Measurements from ENCODE around the gene ADCYAP1.

DNA sequence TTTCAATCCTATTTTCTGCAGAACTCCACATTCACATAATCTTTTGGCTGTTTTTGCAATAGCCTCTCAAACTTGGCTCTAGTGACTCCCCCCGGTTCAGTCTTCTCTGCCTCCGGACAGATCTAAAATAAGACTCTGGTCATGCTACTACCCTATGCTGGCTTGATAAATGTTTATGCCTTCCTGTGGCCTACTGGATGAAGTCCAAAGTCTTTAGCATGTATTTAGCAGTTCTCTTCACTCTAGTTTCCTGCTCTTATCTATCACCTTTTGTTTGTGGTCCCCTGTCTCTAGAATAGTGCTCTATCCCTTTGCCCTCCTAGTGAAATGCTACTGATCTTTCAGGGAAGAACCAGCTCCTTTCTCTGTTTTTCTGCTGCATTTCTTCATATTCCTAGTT, 14.4 kb downstream of the ADCYAP1 start:
- no peak for TF ChIP-seq EZH2 (IDR thresholded peaks at IDR 0.05; ENCODE audit: borderline replicate concordance, insufficient read depth, low read depth, low read length, poor library complexity, severe bottlenecking)
- TF ChIP-seq, protein P1, sequence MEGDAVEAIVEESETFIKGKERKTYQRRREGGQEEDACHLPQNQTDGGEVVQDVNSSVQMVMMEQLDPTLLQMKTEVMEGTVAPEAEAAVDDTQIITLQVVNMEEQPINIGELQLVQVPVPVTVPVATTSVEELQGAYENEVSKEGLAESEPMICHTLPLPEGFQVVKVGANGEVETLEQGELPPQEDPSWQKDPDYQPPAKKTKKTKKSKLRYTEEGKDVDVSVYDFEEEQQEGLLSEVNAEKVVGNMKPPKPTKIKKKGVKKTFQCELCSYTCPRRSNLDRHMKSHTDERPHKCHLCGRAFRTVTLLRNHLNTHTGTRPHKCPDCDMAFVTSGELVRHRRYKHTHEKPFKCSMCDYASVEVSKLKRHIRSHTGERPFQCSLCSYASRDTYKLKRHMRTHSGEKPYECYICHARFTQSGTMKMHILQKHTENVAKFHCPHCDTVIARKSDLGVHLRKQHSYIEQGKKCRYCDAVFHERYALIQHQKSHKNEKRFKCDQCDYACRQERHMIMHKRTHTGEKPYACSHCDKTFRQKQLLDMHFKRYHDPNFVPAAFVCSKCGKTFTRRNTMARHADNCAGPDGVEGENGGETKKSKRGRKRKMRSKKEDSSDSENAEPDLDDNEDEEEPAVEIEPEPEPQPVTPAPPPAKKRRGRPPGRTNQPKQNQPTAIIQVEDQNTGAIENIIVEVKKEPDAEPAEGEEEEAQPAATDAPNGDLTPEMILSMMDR (IDR thresholded peaks at IDR 0.05), result no peak

Data from B cell (primary cell).